Heart left ventricle (tissue), 16 donors: ENCODE data around the gene KCNC4. TPM values are rescaled to one million over a fixed set of nuclear protein-coding genes. Genes with fewer than 3 reads are reported as not detected.

Experiments used
- ATAC-seq, 4 donors: fragments of 200-7000 bp; cut with Tn5 transposase; one replicate each; pipeline ENCODE4 v1.9.1; 2020 to 2022; ENCODE audit warnings: moderate library complexity in 4 of 4, mild to moderate bottlenecking in 3 of 4, moderate number of reproducible peaks in 1 of 4
- DNase-seq, 5 donors: peaks; one replicate each; pipeline ENCODE4 v3.0.0-alpha.2; 2020
- H3K27ac ChIP-seq, 12 donors: fragments of 200-600 bp; sonication (generic) in 4 of 12; one replicate each; pipeline versions ENCODE4 v1.5.0 to v1.8.0; 2016 to 2022; ENCODE audit warnings: mild to moderate bottlenecking in 2 of 12
- H3K27me3 ChIP-seq, 9 donors: fragments of 200-600 bp; sonication (generic) in 2 of 9; one replicate each; pipeline versions ENCODE4 v1.5.1 to v1.8.0; 2016 to 2022; ENCODE audit warnings: mild to moderate bottlenecking in 3 of 9
- H3K36me3 ChIP-seq, 9 donors: fragments of 200-600 bp; sonication (generic) in 2 of 9; one replicate each; pipeline versions ENCODE4 v1.5.0 to v1.8.0; 2018 to 2022; ENCODE audit warnings: mild to moderate bottlenecking in 2 of 9
- H3K4me1 ChIP-seq, 12 donors: fragments of 200-600 bp; sonication (generic) in 4 of 12; one replicate each; pipeline versions ENCODE4 v1.5.0 to v1.8.0; 2016 to 2022; ENCODE audit warnings: mild to moderate bottlenecking in 3 of 12
- H3K4me3 ChIP-seq, 12 donors: fragments of 200-600 bp; sonication (generic) in 4 of 12; one replicate each; pipeline versions ENCODE4 v1.5.0 to v1.8.0; 2017 to 2022; ENCODE audit warnings: mild to moderate bottlenecking in 9 of 12, moderate library complexity in 4 of 12
- H3K9me3 ChIP-seq, 12 donors: fragments of 200-600 bp; sonication (generic) in 4 of 12; one replicate each; pipeline versions ENCODE4 v1.5.0 to v1.8.0; 2016 to 2022; ENCODE audit warnings: mild to moderate bottlenecking in 1 of 12
- CTCF ChIP-seq, 12 donors: fragments of 200-600 bp; sonication (generic) in 4 of 12; IDR thresholded peaks; one replicate each; pipeline versions ENCODE4 v1.5.0 to v1.8.0; 2018 to 2022; ENCODE audit warnings: antibody characterized with exemption in 12 of 12, mild to moderate bottlenecking in 5 of 12
- POLR2A ChIP-seq, 2 donors: fragments of 450-650 bp; IDR thresholded peaks; one replicate each; pipeline ENCODE4 v1.6.1; 2017; ENCODE audit warnings: antibody characterized with exemption in 2 of 2, mild to moderate bottlenecking in 2 of 2, moderate library complexity in 2 of 2
- WGBS, 4 donors: extraction: QIAGEN DNeasy Blood & Tissue Kit in 2 of 4; methylation state at CpG; one replicate each; pipeline versions ENCODE4 v1.1.5 to v1.1.7; 2013 to 2018; 5-methylcytosine and 5-hydroxymethylcytosine counted together
- intact Hi-C, 10 donors: fragments of 100-400 bp; cut with DNase I; formaldehyde crosslinking; loops; one replicate each; pipeline versions ENCODE4 v1.11.1 to v1.14.2; 2022
- polyA plus RNA-seq, 2 donors: library from polyadenylated mRNA; stranded (reverse); fragments of 200-250 nt; gene quantifications; one replicate each; pipeline ENCODE4 v1.2.3, GENCODE V29; 2013
- total RNA-seq, 9 donors: library from RNA; depleted of rRNA in 2 of 9; stranded (reverse); fragments of >200 nt in 2 of 9; fragmentation: NEBNext Ultra II Directional in 3 of 9; extraction: Animal tissue kit (Norgen Biotek cat#: 25700) in 3 of 9; gene quantifications; one replicate each; pipeline versions ENCODE4 v1.1.0 to v1.2.4, GENCODE V29; 2016 to 2023
- donor health status: ischemic (EF 13 %, LVEDD 7.1; RV severe dilation, severe dysfunction).
- donor health status: healthy with polysubstance abuse.
- donor health status: DM: no; HTN: yes; CAD: no.
- donor health status: DM: no; HTN: no; CAD: no.
- donor health status: ischemic (EF 25% LVEDD 6.9; RV normal size, moderate dysfunction).
- donor health status: ischemic (EF 25% LVEDD 5.7; RV mildly dilated, moderate dysfunction).
- donor health status: healthy.
- donor health status: DM: yes; HTN: yes; CAD: no.
- donor health status: ischemic (EF 35%, LVEDD 5.7; RV mildly dilated, moderate dysfunction).
- donor health status: nonischemic (EF 11% LVEDD 7.7; RV severe dilation, severe dysfunction).
- donor health status: DM: yes; HTN: yes; CAD: no.
- donor health status: PGD.
- donor health status: ischemic (EF 29% LVEDD 5.4; RV normal size, mild dysfunction).
- donor health status: nonischemic (EF 23%, LVEDD 6.1; RV moderate dilation, normal function).

Gene KCNC4
- total and polyA plus RNA-seq, 11 donors = 2.4 to 15.2 (median 6.1) TPM

GRCh38 chr1:110184446-110184845 lies 25.7 kb upstream of the KCNC4 start:
- TF ChIP-seq CTCF (IDR thresholded peaks at IDR 0.05) = no peak
- TF ChIP-seq POLR2A (IDR thresholded peaks at IDR 0.05) = no peak
- H3K9me3 ChIP-seq = no peaks in the 10 kb centered on the region
- no peaks in the 10 kb centered on the region for H3K36me3 ChIP-seq
- DNase-seq (peak in 1 of 5 donors; percentile 9), ATAC-seq (no peak)
- no peaks in the 10 kb centered on the region for H3K27me3 ChIP-seq
- no peak overlapping the region for H3K4me3 ChIP-seq
- 62 to 71% (median 66%) methylated on average over 5 of the region's 5 CpGs for WGBS, 4 donors
- no peak overlapping the region for H3K27ac ChIP-seq
- intact Hi-C loops = loop anchor here in 1 of 10 donors (10.0 kb wide), 1 partner anchor 130 kb away; no protein-coding TSS in a partner anchor
- peaks cover 7 to 46% (median 23%) of the 10 kb centered on the region in 12 donors for H3K4me1 ChIP-seq

- peak; percentile 30 to 70 (median 48) for DNase-seq
- Histone ChIP-seq H3K36me3 (no peaks in the 10 kb centered on the region), H3K9me3 (no peaks in the 10 kb centered on the region), H3K4me1 (peaks cover 7 to 54% (median 27%) of the 10 kb centered on the region in 12 donors), H3K27ac (peak overlapping the region in 1 of 12 donors; percentile 12), H3K27me3 (no peaks in the 10 kb centered on the region), H3K4me3 (no peak overlapping the region)
- intact Hi-C loops = loop anchor here in 1 of 10 donors (10.0 kb wide), 1 partner anchor 130 kb away; no protein-coding TSS in a partner anchor
- TF ChIP-seq CTCF (IDR thresholded peaks at IDR 0.05) (peak in 4 of 12 donors; percentile 24 to 36 (median 28)), POLR2A (IDR thresholded peaks at IDR 0.05) (no peak)
- 50 to 58% (median 55%) methylated on average over 10 of the region's 10 CpGs for WGBS, 4 donors
- peak; percentile 71 to 81 (median 74) for ATAC-seq
Observed at GRCh38 chr1:110185181-110185580, 24.9 kb upstream of the KCNC4 start.

GRCh38 chr1:110186558-110186957 lies 23.6 kb upstream of the KCNC4 start:
- intact Hi-C loops = loop anchor here in 1 of 10 donors (10.0 kb wide), 1 partner anchor 132 kb away; no protein-coding TSS in a partner anchor
- Histone ChIP-seq H3K27ac (peak overlapping the region in 7 of 12 donors; percentile 2 to 84 (median 64)), H3K4me1 (peaks cover 7 to 59% (median 28%) of the 10 kb centered on the region in 12 donors), H3K36me3 (no peaks in the 10 kb centered on the region), H3K27me3 (no peaks in the 10 kb centered on the region), H3K9me3 (no peaks in the 10 kb centered on the region), H3K4me3 (no peak overlapping the region)
- 32 to 39% (median 35%) methylated on average over 5 of the region's 5 CpGs for WGBS, 4 donors
- ATAC-seq (peak in 3 of 4 donors; percentile 32 to 49 (median 40)), DNase-seq (peak in 1 of 5 donors; percentile 6)
- no peak for TF ChIP-seq CTCF (IDR thresholded peaks at IDR 0.05)
- TF ChIP-seq POLR2A (IDR thresholded peaks at IDR 0.05) = no peak

- WGBS, 4 donors = 78 to 82% (median 80%) methylated on average over 10 of the region's 10 CpGs
- H3K27me3 ChIP-seq = no peaks in the 10 kb centered on the region
- H3K36me3 ChIP-seq = no peaks in the 10 kb centered on the region
- peaks cover 7 to 59% (median 28%) of the 10 kb centered on the region in 12 donors for H3K4me1 ChIP-seq
- H3K9me3 ChIP-seq = no peaks in the 10 kb centered on the region
- H3K27ac ChIP-seq = peak overlapping the region; percentile 1 to 84 (median 64)
- ATAC-seq = peak; percentile 43 to 78 (median 62)
- DNase-seq = peak in 4 of 5 donors; percentile 42 to 58 (median 49)
- intact Hi-C loops = loop anchor here in 1 of 10 donors (10.0 kb wide), 1 partner anchor 133 kb away; no protein-coding TSS in a partner anchor
- H3K4me3 ChIP-seq = no peak overlapping the region
- TF ChIP-seq POLR2A (IDR thresholded peaks at IDR 0.05) = no peak
- no peak for TF ChIP-seq CTCF (IDR thresholded peaks at IDR 0.05)
Observed at GRCh38 chr1:110187139-110187890, 22.8 kb upstream of the KCNC4 start.
